Measurements from ENCODE around the gene CDC42EP3. TPM values are rescaled to one million over a fixed set of nuclear protein-coding genes. Genes with fewer than 3 reads are reported as not detected.

The CDC42EP3 gene
- total RNA-seq, 1 experiment from 2014 or later = 31.5 TPM

GRCh38 chr2:37604716-37605115, 66.7 kb downstream of the CDC42EP3 start:
- Mint-ChIP-seq H3K27me3 (ENCODE audit: low read depth) (no peaks in the 10 kb centered on the region), H3K36me3 (0 out of 2 replicates have a peak, but pooled peaks cover 7% of the 10 kb centered on the region), H3K4me1 (peaks cover 20% of the 10 kb centered on the region), H3K27ac (no peak overlapping the region), H3K4me3 (no peak overlapping the region), H3K9me3 (peaks cover 12% of the 10 kb centered on the region)
- TF ChIP-seq SMAD3 (CRISPR knock-in tag; IDR thresholded peaks at IDR 0.05; ENCODE audit: borderline replicate concordance) = no peak
- TF ChIP-seq E2F1 (CRISPR knock-in tag; IDR thresholded peaks at IDR 0.05) = no peak
- no peak for TF ChIP-seq JAZF1 (CRISPR knock-in tag; IDR thresholded peaks at IDR 0.05)
- TF ChIP-seq MXD4 (CRISPR knock-in tag; IDR thresholded peaks at IDR 0.05; ENCODE audit: borderline replicate concordance) = no peak
- TF ChIP-seq CDX4 (CRISPR knock-in tag; IDR thresholded peaks at IDR 0.05; ENCODE audit: borderline replicate concordance) = no peak
- no peak for TF ChIP-seq IRF2 (CRISPR knock-in tag; IDR thresholded peaks at IDR 0.05; ENCODE audit: borderline replicate concordance, low read depth)
- DNase-seq (ENCODE audit: low spot score) = no peak
- ChIA-PET POLR2A (no interaction called here), CTCF (no interaction called here)
- no peak for ATAC-seq

- ChIA-PET CTCF (no interaction called here), POLR2A (no interaction called here)
- Mint-ChIP-seq H3K27me3 (ENCODE audit: low read depth) (peaks cover 3% of the 10 kb centered on the region; the same call in 1 of the 2 replicates), H3K4me3 (no peak overlapping the region), H3K4me1 (peaks cover 20% of the 10 kb centered on the region), H3K27ac (no peak overlapping the region), H3K9me3 (peaks cover 17% of the 10 kb centered on the region), H3K36me3 (0 out of 2 replicates have a peak, but pooled peaks cover 7% of the 10 kb centered on the region)
- ATAC-seq (no peak), DNase-seq (ENCODE audit: low spot score) (no peak)
- no peak for TF ChIP-seq PRDM15 (CRISPR knock-in tag; IDR thresholded peaks at IDR 0.05)
- no peak for TF ChIP-seq IRF1 (CRISPR knock-in tag; IDR thresholded peaks at IDR 0.05)
- TF ChIP-seq ATF2 (CRISPR knock-in tag; IDR thresholded peaks at IDR 0.05; ENCODE audit: borderline replicate concordance, low read depth) = no peak
- no peak for TF ChIP-seq CTCF (IDR thresholded peaks at IDR 0.05)
- no peak for TF ChIP-seq KAT7 (CRISPR knock-in tag; IDR thresholded peaks at IDR 0.05; ENCODE audit: borderline replicate concordance)
- TF ChIP-seq ZNF416 (CRISPR knock-in tag; IDR thresholded peaks at IDR 0.05) = no peak
- TF ChIP-seq JAZF1 (CRISPR knock-in tag; IDR thresholded peaks at IDR 0.05) = no peak
- TF ChIP-seq ZNF671 (CRISPR knock-in tag; IDR thresholded peaks at IDR 0.05) = no peak
- no peak for TF ChIP-seq ELF4 (CRISPR knock-in tag; IDR thresholded peaks at IDR 0.05; ENCODE audit: low read depth)
- no peak for TF ChIP-seq MYBL2 (CRISPR knock-in tag; IDR thresholded peaks at IDR 0.05)
- no peak for TF ChIP-seq CBFB (CRISPR knock-in tag; IDR thresholded peaks at IDR 0.05; ENCODE audit: low read depth)
- TF ChIP-seq NFATC4 (CRISPR knock-in tag; IDR thresholded peaks at IDR 0.05) = no peak
- no peak for TF ChIP-seq ZBTB21 (CRISPR knock-in tag; IDR thresholded peaks at IDR 0.05; ENCODE audit: borderline replicate concordance)
- no peak for TF ChIP-seq E2F1 (CRISPR knock-in tag; IDR thresholded peaks at IDR 0.05)
Measured at GRCh38 chr2:37602702-37603101, 68.7 kb downstream of the CDC42EP3 start.
